WTC11 (cell line): ENCODE data around the gene OPN4. TPM values are rescaled to one million over a fixed set of nuclear protein-coding genes. Genes with fewer than 3 reads are reported as not detected.

Source experiments
- ATAC-seq: fragments of 200-7000 bp; cut with Tn5 transposase; 2 replicates; pipeline ENCODE4 v1.10.0; 2021; ENCODE audit warnings: mild to moderate bottlenecking, moderate library complexity
- CTCF ChIA-PET: fragments of 300-600 bp; sonication (Branson Sonifier 250); formaldehyde crosslinking; loops from one replicate; lab custom pipeline; 2021; ENCODE audit warnings: antibody characterized with exemption; lab: Charles Lee
- POLR2A ChIA-PET: fragments of 350-600 bp; sonication (Branson Sonifier 250); formaldehyde crosslinking; loops from one replicate; lab custom pipeline; 2021; ENCODE audit warnings: antibody characterized with exemption; lab: Charles Lee
- DNase-seq: peaks from one replicate; pipeline ENCODE4 v3.0.0; 2021; ENCODE audit warnings: low spot score
- H3K27ac Mint-ChIP-seq: 2 replicates; pipeline ENCODE4 v1.8.0; 2021; ENCODE audit warnings: mixed read lengths
- H3K27me3 Mint-ChIP-seq: 2 replicates; pipeline ENCODE4 v1.8.0; 2021; ENCODE audit warnings: low read depth, mild to moderate bottlenecking, moderate library complexity, mixed read lengths
- H3K36me3 Mint-ChIP-seq: 2 replicates; pipeline ENCODE4 v1.8.0; 2021; ENCODE audit warnings: mixed read lengths
- H3K4me1 Mint-ChIP-seq: 2 replicates; pipeline ENCODE4 v1.8.0; 2022; ENCODE audit warnings: mixed read lengths
- H3K4me3 Mint-ChIP-seq: 2 replicates; pipeline ENCODE4 v1.8.0; 2021; ENCODE audit warnings: mild to moderate bottlenecking, moderate library complexity, mixed read lengths
- H3K9me3 Mint-ChIP-seq: 2 replicates; pipeline ENCODE4 v1.8.0; 2021; ENCODE audit warnings: mixed read lengths
- ATF6 ChIP-seq: sonication (generic); formaldehyde crosslinking; IDR thresholded peaks from 2 replicates; pipeline ENCODE4 v1.8.1; 2023; ENCODE audit warnings: mild to moderate bottlenecking, missing genetic modification reagents
- CREM ChIP-seq: sonication (generic); formaldehyde crosslinking; IDR thresholded peaks from 2 replicates; pipeline ENCODE4 v1.8.1; 2022; ENCODE audit warnings: mild to moderate bottlenecking, missing genetic modification reagents, moderate library complexity
- CTCF ChIP-seq: fragments of 200-600 bp; IDR thresholded peaks from 2 replicates; pipeline ENCODE4 v1.8.0; 2022; ENCODE audit warnings: antibody characterized with exemption
- EMX1 ChIP-seq: fragments of 250-450 bp; sonication (Bioruptor Pico); IDR thresholded peaks from 2 replicates; pipeline ENCODE4 v1.8.0; 2021; ENCODE audit warnings: mild to moderate bottlenecking
- GRHL2 ChIP-seq: fragments of 250-450 bp; sonication (Bioruptor Pico); IDR thresholded peaks from 2 replicates; pipeline ENCODE4 v1.8.0; 2022; ENCODE audit warnings: mild to moderate bottlenecking, moderate library complexity; ENCODE audit not compliant: insufficient replicate concordance, severe bottlenecking
- GTF2I ChIP-seq: fragments of 250-450 bp; sonication (Bioruptor Pico); conservative IDR thresholded peaks from 2 replicates; pipeline ENCODE4 v1.4.0; 2021; ENCODE audit warnings: mild to moderate bottlenecking
- HMGA2 ChIP-seq: fragments of 250-450 bp; sonication (Bioruptor Pico); IDR thresholded peaks from 2 replicates; pipeline ENCODE4 v1.4.0; 2021; ENCODE audit warnings: mild to moderate bottlenecking, moderate library complexity
- NR2C2 ChIP-seq: sonication (generic); formaldehyde crosslinking; IDR thresholded peaks from 2 replicates; pipeline ENCODE4 v1.8.0; 2022; ENCODE audit warnings: mild to moderate bottlenecking, missing genetic modification reagents
- NR3C1 ChIP-seq: sonication (generic); formaldehyde crosslinking; conservative IDR thresholded peaks from 2 replicates; pipeline ENCODE4 v1.8.1; 2023; ENCODE audit warnings: low read depth, mild to moderate bottlenecking, missing genetic modification reagents
- RELA ChIP-seq: sonication (generic); formaldehyde crosslinking; IDR thresholded peaks from 2 replicates; pipeline ENCODE4 v1.8.1; 2022; ENCODE audit warnings: missing genetic modification reagents, mild to moderate bottlenecking, borderline replicate concordance
- RORB ChIP-seq: fragments of 250-450 bp; sonication (Bioruptor Pico); IDR thresholded peaks from 2 replicates; pipeline ENCODE4 v1.9.0; 2021; ENCODE audit warnings: mild to moderate bottlenecking
- SP1 ChIP-seq: sonication (generic); formaldehyde crosslinking; conservative IDR thresholded peaks from 2 replicates; pipeline ENCODE4 v1.8.1; 2022; ENCODE audit warnings: missing genetic modification reagents
- TEAD1 ChIP-seq: sonication (generic); formaldehyde crosslinking; IDR thresholded peaks from 2 replicates; pipeline ENCODE4 v1.8.0; 2022; ENCODE audit warnings: mild to moderate bottlenecking, missing genetic modification reagents
- ZMAT4 ChIP-seq: fragments of 250-450 bp; sonication (Bioruptor Pico); IDR thresholded peaks from 2 replicates; pipeline ENCODE4 v1.9.0; 2021; ENCODE audit warnings: mild to moderate bottlenecking
- total RNA-seq: library from RNA; stranded (reverse); gene quantifications from 3 replicates; pipeline ENCODE4 v1.2.3, GENCODE V29; 2021
- TF ChIP-seq, protein P1 (sequence below): sonication (generic); formaldehyde crosslinking; IDR thresholded peaks from 2 replicates; pipeline ENCODE4 v1.8.0; 2023; ENCODE audit warnings: mild to moderate bottlenecking, missing genetic modification reagents
- TF ChIP-seq, protein P2 (sequence below): sonication (generic); formaldehyde crosslinking; IDR thresholded peaks from 2 replicates; pipeline ENCODE4 v1.8.0; 2023; ENCODE audit warnings: missing genetic modification reagents, mild to moderate bottlenecking, borderline replicate concordance

OPN4 gene
- total RNA-seq, 1 experiment from 2014 or later = not detected

GRCh38 chr10:86692023-86692514 lies 37.7 kb downstream of the OPN4 start (continued):
- TF ChIP-seq GRHL2 (CRISPR knock-in tag) = no peak
- TF ChIP-seq, protein P1, sequence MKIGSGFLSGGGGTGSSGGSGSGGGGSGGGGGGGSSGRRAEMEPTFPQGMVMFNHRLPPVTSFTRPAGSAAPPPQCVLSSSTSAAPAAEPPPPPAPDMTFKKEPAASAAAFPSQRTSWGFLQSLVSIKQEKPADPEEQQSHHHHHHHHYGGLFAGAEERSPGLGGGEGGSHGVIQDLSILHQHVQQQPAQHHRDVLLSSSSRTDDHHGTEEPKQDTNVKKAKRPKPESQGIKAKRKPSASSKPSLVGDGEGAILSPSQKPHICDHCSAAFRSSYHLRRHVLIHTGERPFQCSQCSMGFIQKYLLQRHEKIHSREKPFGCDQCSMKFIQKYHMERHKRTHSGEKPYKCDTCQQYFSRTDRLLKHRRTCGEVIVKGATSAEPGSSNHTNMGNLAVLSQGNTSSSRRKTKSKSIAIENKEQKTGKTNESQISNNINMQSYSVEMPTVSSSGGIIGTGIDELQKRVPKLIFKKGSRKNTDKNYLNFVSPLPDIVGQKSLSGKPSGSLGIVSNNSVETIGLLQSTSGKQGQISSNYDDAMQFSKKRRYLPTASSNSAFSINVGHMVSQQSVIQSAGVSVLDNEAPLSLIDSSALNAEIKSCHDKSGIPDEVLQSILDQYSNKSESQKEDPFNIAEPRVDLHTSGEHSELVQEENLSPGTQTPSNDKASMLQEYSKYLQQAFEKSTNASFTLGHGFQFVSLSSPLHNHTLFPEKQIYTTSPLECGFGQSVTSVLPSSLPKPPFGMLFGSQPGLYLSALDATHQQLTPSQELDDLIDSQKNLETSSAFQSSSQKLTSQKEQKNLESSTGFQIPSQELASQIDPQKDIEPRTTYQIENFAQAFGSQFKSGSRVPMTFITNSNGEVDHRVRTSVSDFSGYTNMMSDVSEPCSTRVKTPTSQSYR (CRISPR knock-in tag) = no peak
- no peak for TF ChIP-seq HMGA2 (CRISPR knock-in tag)
- TF ChIP-seq NR2C2 (CRISPR knock-in tag) = no peak
- no peak for TF ChIP-seq RORB
- no peak for TF ChIP-seq SP1 (CRISPR knock-in tag)
- TF ChIP-seq ZMAT4 (CRISPR knock-in tag) = no peak
- no peak for TF ChIP-seq NR3C1
- TF ChIP-seq EMX1 (CRISPR knock-in tag) = no peak
- TF ChIP-seq, protein P2, sequence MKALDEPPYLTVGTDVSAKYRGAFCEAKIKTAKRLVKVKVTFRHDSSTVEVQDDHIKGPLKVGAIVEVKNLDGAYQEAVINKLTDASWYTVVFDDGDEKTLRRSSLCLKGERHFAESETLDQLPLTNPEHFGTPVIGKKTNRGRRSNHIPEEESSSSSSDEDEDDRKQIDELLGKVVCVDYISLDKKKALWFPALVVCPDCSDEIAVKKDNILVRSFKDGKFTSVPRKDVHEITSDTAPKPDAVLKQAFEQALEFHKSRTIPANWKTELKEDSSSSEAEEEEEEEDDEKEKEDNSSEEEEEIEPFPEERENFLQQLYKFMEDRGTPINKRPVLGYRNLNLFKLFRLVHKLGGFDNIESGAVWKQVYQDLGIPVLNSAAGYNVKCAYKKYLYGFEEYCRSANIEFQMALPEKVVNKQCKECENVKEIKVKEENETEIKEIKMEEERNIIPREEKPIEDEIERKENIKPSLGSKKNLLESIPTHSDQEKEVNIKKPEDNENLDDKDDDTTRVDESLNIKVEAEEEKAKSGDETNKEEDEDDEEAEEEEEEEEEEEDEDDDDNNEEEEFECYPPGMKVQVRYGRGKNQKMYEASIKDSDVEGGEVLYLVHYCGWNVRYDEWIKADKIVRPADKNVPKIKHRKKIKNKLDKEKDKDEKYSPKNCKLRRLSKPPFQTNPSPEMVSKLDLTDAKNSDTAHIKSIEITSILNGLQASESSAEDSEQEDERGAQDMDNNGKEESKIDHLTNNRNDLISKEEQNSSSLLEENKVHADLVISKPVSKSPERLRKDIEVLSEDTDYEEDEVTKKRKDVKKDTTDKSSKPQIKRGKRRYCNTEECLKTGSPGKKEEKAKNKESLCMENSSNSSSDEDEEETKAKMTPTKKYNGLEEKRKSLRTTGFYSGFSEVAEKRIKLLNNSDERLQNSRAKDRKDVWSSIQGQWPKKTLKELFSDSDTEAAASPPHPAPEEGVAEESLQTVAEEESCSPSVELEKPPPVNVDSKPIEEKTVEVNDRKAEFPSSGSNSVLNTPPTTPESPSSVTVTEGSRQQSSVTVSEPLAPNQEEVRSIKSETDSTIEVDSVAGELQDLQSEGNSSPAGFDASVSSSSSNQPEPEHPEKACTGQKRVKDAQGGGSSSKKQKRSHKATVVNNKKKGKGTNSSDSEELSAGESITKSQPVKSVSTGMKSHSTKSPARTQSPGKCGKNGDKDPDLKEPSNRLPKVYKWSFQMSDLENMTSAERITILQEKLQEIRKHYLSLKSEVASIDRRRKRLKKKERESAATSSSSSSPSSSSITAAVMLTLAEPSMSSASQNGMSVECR = no peak
- no peak for TF ChIP-seq RELA (CRISPR knock-in tag)
- no peak for TF ChIP-seq GTF2I
- TF ChIP-seq, all 79 proteins: peak for 0

DNA sequence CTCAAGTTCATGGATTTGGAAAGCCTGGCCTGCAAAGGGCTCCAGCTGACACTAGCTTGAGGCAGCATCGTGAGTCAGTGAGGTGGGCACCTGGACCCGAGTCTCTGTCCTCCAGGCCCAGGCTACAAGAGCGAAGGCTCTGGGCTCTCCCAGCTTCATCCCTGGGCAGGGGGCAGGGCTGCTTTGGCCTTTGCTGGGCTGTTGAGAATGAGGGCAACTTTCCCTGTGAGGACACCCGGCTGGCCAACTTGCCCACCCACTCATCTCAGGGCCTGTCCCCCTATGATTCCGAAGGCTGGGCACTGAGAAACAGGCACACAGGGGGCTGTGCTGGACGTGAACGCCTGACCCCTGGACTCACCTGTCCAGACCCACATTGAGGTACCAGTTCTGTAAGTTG lies 38.3 kb downstream of the OPN4 start:
- CTCF ChIA-PET = interaction anchor here (1.0 to 3.0 kb wide), 14 partner anchors 9 to 274 kb away, joined by 3 to 26 read pairs (median 6); partner anchors contain the start of gene BMPR1A
- no peak for TF ChIP-seq ATF6 (CRISPR knock-in tag)
- TF ChIP-seq CTCF = no peak
- no peak for TF ChIP-seq RORB
- TF ChIP-seq TEAD1 (CRISPR knock-in tag) = no peak
- no peak for TF ChIP-seq CREM (CRISPR knock-in tag)
- no peak for TF ChIP-seq GTF2I
- TF ChIP-seq, protein P2 = no peak

More for the DNA sequence above, 38.3 kb downstream of the OPN4 start:
- DNase-seq (no peak), ATAC-seq (no peak)
- Mint-ChIP-seq H3K36me3 (no peaks in the 10 kb centered on the region), H3K4me3 (no peak overlapping the region), H3K27me3 (peaks cover 6% of the 10 kb centered on the region; the same call in 1 of the 2 replicates), H3K9me3 (no peaks in the 10 kb centered on the region), H3K4me1 (peaks cover 50% of the 10 kb centered on the region), H3K27ac (no peak overlapping the region)
- POLR2A ChIA-PET = interaction anchor here (1.0 kb wide), 1 partner anchor 63 kb away, joined by 3 read pairs; the partner anchor contains the start of gene BMPR1A
